ENCODE data around the gene CIAO1.

DNA sequence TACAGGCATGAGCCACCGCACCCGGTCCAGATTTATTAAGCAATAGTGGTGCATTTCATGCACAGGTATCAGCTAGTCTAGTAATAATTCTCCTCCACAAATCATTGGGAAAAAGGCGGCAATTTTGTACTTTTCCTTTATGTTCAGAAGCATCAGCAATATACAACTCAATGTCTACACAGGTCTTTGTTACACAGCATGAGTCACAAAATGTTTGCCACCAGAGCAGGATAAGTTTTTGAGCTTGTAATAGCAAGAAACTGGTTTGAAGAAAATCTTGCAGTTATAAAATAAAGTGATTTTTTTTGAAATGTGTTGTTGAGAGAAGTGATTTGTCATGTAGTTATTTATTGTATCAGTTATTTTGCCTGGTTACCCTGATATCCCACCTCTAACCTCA is 54.3 kb downstream of the CIAO1 start:
- no peak for TF ChIP-seq FOXM1 (IDR thresholded peaks at IDR 0.05; ENCODE audit: borderline replicate concordance, low read depth)
- no peak for TF ChIP-seq EGR1 (IDR thresholded peaks at IDR 0.05)
- no peak for TF ChIP-seq ZBTB7A (IDR thresholded peaks at IDR 0.05; ENCODE audit: low read depth)
- TF ChIP-seq CEBPB (IDR thresholded peaks at IDR 0.05), result no peak
- no peak for TF ChIP-seq NFIC (IDR thresholded peaks at IDR 0.05)
- no peak for TF ChIP-seq EP300 (IDR thresholded peaks at IDR 0.05; ENCODE audit: borderline replicate concordance)

Data from Ishikawa (cell line).